Neural progenitor cell (in vitro differentiated cells): ENCODE results near the gene CDC123.

Experiments
- EZH2 ChIP-seq: fragments of 200-600 bp; sonication (generic); IDR thresholded peaks from 2 replicates; pipeline ENCODE4 v1.6.1; 2017; ENCODE audit warnings: antibody characterized with exemption, mild to moderate bottlenecking, moderate library complexity
- EZH2phosphoT487 ChIP-seq: fragments of 200-600 bp; sonication (generic); IDR thresholded peaks from 2 replicates; pipeline ENCODE4 v1.6.1; 2017; ENCODE audit warnings: antibody characterized with exemption
- TF ChIP-seq, protein P1 (sequence below): fragments of 200-600 bp; sonication (generic); IDR thresholded peaks from 2 replicates; pipeline ENCODE4 v1.5.1; 2017; ENCODE audit warnings: antibody characterized with exemption, mild to moderate bottlenecking

DNA sequence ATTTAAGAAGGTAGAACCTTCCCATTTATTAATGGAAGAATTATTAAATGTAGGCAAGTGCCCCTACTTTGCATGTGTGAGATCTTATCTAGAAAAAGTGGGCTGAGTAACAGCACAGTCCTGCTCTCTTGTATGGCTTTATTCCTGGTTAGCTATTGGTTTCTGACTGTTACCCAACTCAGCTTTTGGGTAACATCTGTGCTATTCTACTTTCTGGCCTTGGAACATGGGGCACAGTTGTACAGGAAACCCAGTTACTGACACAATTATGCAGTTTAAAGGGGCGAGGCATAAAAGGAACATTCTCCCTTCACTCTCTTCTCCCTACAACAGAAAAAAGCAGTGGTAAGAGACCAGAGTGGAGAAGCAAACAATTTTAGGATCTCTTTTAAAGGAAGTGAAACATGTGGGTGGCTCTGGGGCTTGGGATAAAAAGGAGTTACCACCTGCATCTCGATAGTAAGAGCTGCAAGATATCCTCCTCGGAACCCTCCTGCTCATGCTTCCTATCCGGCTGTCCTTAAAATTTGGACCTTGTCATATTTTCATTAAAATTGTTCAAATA is 16.3 kb upstream of the CDC123 start:
- TF ChIP-seq, protein P1, sequence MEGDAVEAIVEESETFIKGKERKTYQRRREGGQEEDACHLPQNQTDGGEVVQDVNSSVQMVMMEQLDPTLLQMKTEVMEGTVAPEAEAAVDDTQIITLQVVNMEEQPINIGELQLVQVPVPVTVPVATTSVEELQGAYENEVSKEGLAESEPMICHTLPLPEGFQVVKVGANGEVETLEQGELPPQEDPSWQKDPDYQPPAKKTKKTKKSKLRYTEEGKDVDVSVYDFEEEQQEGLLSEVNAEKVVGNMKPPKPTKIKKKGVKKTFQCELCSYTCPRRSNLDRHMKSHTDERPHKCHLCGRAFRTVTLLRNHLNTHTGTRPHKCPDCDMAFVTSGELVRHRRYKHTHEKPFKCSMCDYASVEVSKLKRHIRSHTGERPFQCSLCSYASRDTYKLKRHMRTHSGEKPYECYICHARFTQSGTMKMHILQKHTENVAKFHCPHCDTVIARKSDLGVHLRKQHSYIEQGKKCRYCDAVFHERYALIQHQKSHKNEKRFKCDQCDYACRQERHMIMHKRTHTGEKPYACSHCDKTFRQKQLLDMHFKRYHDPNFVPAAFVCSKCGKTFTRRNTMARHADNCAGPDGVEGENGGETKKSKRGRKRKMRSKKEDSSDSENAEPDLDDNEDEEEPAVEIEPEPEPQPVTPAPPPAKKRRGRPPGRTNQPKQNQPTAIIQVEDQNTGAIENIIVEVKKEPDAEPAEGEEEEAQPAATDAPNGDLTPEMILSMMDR: no peak
- TF ChIP-seq EZH2 (no peak), EZH2phosphoT487 (no peak)
